T-helper 2 cell treated with Interferon-gamma antibody and Interleukin-4, amounts not matched to agents 5 μg/mL and 100 μg/mL, for 36 hours (primary cell): ENCODE measurements around the gene KCNQ2.
A peak's percentile ranks its signal among the peaks of the same experiment; 100 is the strongest.

Experiments
- DNase-seq: peaks from one replicate; pipeline ENCODE4 v3.0.0; 2021; ENCODE audit warnings: low spot score
- H3K27ac Mint-ChIP-seq: one replicate; pipeline ENCODE4 v1.8.0; 2021; ENCODE audit warnings: mild to moderate bottlenecking, mixed read lengths
- H3K27me3 Mint-ChIP-seq: one replicate; pipeline ENCODE4 v1.8.0; 2021; ENCODE audit warnings: low read depth, mixed read lengths
- H3K36me3 Mint-ChIP-seq: one replicate; pipeline ENCODE4 v1.8.0; 2021; ENCODE audit warnings: low read depth, mixed read lengths
- H3K4me1 Mint-ChIP-seq: one replicate; pipeline ENCODE4 v1.8.0; 2021; ENCODE audit warnings: low read depth, mixed read lengths
- H3K4me3 Mint-ChIP-seq: one replicate; pipeline ENCODE4 v1.8.0; 2022; ENCODE audit warnings: mild to moderate bottlenecking, moderate library complexity, mixed read lengths
- H3K9me3 Mint-ChIP-seq: one replicate; pipeline ENCODE4 v1.8.0; 2021; ENCODE audit warnings: mixed read lengths

The KCNQ2 gene

GRCh38 chr20:63452821-63453523, 19.5 kb downstream of the KCNQ2 start:
- H3K27me3 Mint-ChIP-seq: peaks cover 5% of the 10 kb centered on the region
- no peaks in the 10 kb centered on the region for H3K36me3 Mint-ChIP-seq
- no peaks in the 10 kb centered on the region for H3K4me1 Mint-ChIP-seq

GRCh38 chr20:63452341-63452740, 20.1 kb downstream of the KCNQ2 start:
- Mint-ChIP-seq H3K4me3 (no peak overlapping the region), H3K4me1 (no peaks in the 10 kb centered on the region), H3K36me3 (no peaks in the 10 kb centered on the region), H3K27ac (no peak overlapping the region), H3K27me3 (peaks cover 5% of the 10 kb centered on the region), H3K9me3 (no peaks in the 10 kb centered on the region)
- DNase-seq: no peak

More at GRCh38 chr20:63452821-63453523, 19.5 kb downstream of the KCNQ2 start:
- DNase-seq: no peak
- H3K27ac Mint-ChIP-seq: no peak overlapping the region
- H3K4me3 Mint-ChIP-seq: no peak overlapping the region
- H3K9me3 Mint-ChIP-seq: no peaks in the 10 kb centered on the region

- Mint-ChIP-seq H3K4me3 (no peak overlapping the region), H3K27me3 (peaks cover 5% of the 10 kb centered on the region), H3K9me3 (no peaks in the 10 kb centered on the region), H3K36me3 (no peaks in the 10 kb centered on the region), H3K27ac (no peak overlapping the region), H3K4me1 (no peaks in the 10 kb centered on the region)
- no peak for DNase-seq
These were observed 20.6 kb downstream of the KCNQ2 start for GRCh38 chr20:63451821-63452220.

- DNase-seq: no peak
- Mint-ChIP-seq H3K27me3 (peaks cover 5% of the 10 kb centered on the region), H3K9me3 (no peaks in the 10 kb centered on the region), H3K4me1 (no peaks in the 10 kb centered on the region), H3K36me3 (no peaks in the 10 kb centered on the region), H3K27ac (no peak overlapping the region), H3K4me3 (no peak overlapping the region)
These were observed 22.4 kb downstream of the KCNQ2 start for GRCh38 chr20:63449796-63450730.

GRCh38 chr20:63449025-63449424, 23.4 kb downstream of the KCNQ2 start:
- H3K27me3 Mint-ChIP-seq: peaks cover 5% of the 10 kb centered on the region
- H3K9me3 Mint-ChIP-seq: no peaks in the 10 kb centered on the region
- DNase-seq: no peak
- H3K4me3 Mint-ChIP-seq: no peak overlapping the region
- H3K36me3 Mint-ChIP-seq: no peaks in the 10 kb centered on the region
- H3K4me1 Mint-ChIP-seq: no peaks in the 10 kb centered on the region
- no peak overlapping the region for H3K27ac Mint-ChIP-seq

- Mint-ChIP-seq H3K27ac (no peak overlapping the region), H3K36me3 (peaks cover 2% of the 10 kb centered on the region), H3K9me3 (peaks cover 5% of the 10 kb centered on the region), H3K4me3 (no peak overlapping the region), H3K4me1 (no peaks in the 10 kb centered on the region), H3K27me3 (no peaks in the 10 kb centered on the region)
- DNase-seq: no peak
These were observed 24.4 kb downstream of the KCNQ2 start for GRCh38 chr20:63448031-63448430.

GRCh38 chr20:63447320-63447719, 25.1 kb downstream of the KCNQ2 start:
- peaks cover 9% of the 10 kb centered on the region for H3K9me3 Mint-ChIP-seq
- H3K4me3 Mint-ChIP-seq: no peak overlapping the region
- peak overlapping the region; percentile 4 for H3K27ac Mint-ChIP-seq
- H3K4me1 Mint-ChIP-seq: peaks cover 2% of the 10 kb centered on the region
- H3K36me3 Mint-ChIP-seq: peaks cover 2% of the 10 kb centered on the region
- no peak for DNase-seq
- no peaks in the 10 kb centered on the region for H3K27me3 Mint-ChIP-seq

- Mint-ChIP-seq H3K9me3 (peaks cover 12% of the 10 kb centered on the region), H3K36me3 (peaks cover 2% of the 10 kb centered on the region), H3K27ac (no peak overlapping the region), H3K4me3 (no peak overlapping the region), H3K4me1 (peaks cover 6% of the 10 kb centered on the region), H3K27me3 (no peaks in the 10 kb centered on the region)
- DNase-seq: no peak
These were observed 26.0 kb downstream of the KCNQ2 start for GRCh38 chr20:63446216-63447024.

- H3K27me3 Mint-ChIP-seq: no peaks in the 10 kb centered on the region
- H3K9me3 Mint-ChIP-seq: peaks cover 12% of the 10 kb centered on the region
- no peak for DNase-seq
- no peak overlapping the region for H3K27ac Mint-ChIP-seq
- no peak overlapping the region for H3K4me3 Mint-ChIP-seq
- peaks cover 2% of the 10 kb centered on the region for H3K36me3 Mint-ChIP-seq
- peaks cover 11% of the 10 kb centered on the region for H3K4me1 Mint-ChIP-seq
These were observed 27.2 kb downstream of the KCNQ2 start for GRCh38 chr20:63445075-63445734.

- peaks cover 12% of the 10 kb centered on the region for H3K9me3 Mint-ChIP-seq
- no peak for DNase-seq
- H3K36me3 Mint-ChIP-seq: peaks cover 2% of the 10 kb centered on the region
- no peak overlapping the region for H3K4me3 Mint-ChIP-seq
- H3K4me1 Mint-ChIP-seq: peaks cover 11% of the 10 kb centered on the region
- no peak overlapping the region for H3K27ac Mint-ChIP-seq
- H3K27me3 Mint-ChIP-seq: no peaks in the 10 kb centered on the region
These were observed 27.9 kb downstream of the KCNQ2 start for GRCh38 chr20:63444548-63444947.

GRCh38 chr20:63443606-63444395, 28.7 kb downstream of the KCNQ2 start:
- no peaks in the 10 kb centered on the region for H3K27me3 Mint-ChIP-seq
- H3K9me3 Mint-ChIP-seq: peaks cover 12% of the 10 kb centered on the region
- peaks cover 11% of the 10 kb centered on the region for H3K4me1 Mint-ChIP-seq
- no peak overlapping the region for H3K27ac Mint-ChIP-seq
- no peak overlapping the region for H3K4me3 Mint-ChIP-seq
- H3K36me3 Mint-ChIP-seq: peaks cover 2% of the 10 kb centered on the region
- DNase-seq: no peak

GRCh38 chr20:63442100-63442493, 30.4 kb downstream of the KCNQ2 start:
- DNase-seq: peak; percentile 59
- Mint-ChIP-seq H3K9me3 (peaks cover 12% of the 10 kb centered on the region), H3K27me3 (peaks cover under 1% of the 10 kb centered on the region), H3K27ac (no peak overlapping the region), H3K4me1 (peaks cover 11% of the 10 kb centered on the region), H3K36me3 (peaks cover 2% of the 10 kb centered on the region), H3K4me3 (no peak overlapping the region)
